NCI-H1694 (cell line): ENCODE measurements around the gene AP2B1.
"Not testable (repeated sequence)": the region's sequence is repeated elsewhere in the genome, so short reads cannot be mapped to it uniquely, and the experiment has no call there.

Experiments
- DNase-seq: peaks from one replicate; lab custom pipeline; 2025; lab: John Stamatoyannopoulos, UW

The AP2B1 gene

GRCh38 chr17:35748979-35749378, 161.9 kb downstream of the AP2B1 start:
- DNase-seq = no peak

GRCh38 chr17:35749560-35750412, 162.7 kb downstream of the AP2B1 start:
- DNase-seq = no peak

GRCh38 chr17:35750526-35751395, 163.6 kb downstream of the AP2B1 start:
- DNase-seq = peak; percentile 48

- not testable (repeated sequence) for DNase-seq
Observed at GRCh38 chr17:35751541-35751940, 164.4 kb downstream of the AP2B1 start.

- no peak for DNase-seq
Observed at GRCh38 chr17:35752471-35752870, 165.3 kb downstream of the AP2B1 start.

GRCh38 chr17:35752945-35753764, 166.0 kb downstream of the AP2B1 start, which contains the start of gene GAS2L2:
Gene GAS2L2 (minus strand): TSS chr17:35753239. CDS start chr17:35752850, 389 bp downstream.
- DNase-seq = no peak

- no peak for DNase-seq
Observed at GRCh38 chr17:35757243-35757642, 170.1 kb downstream of the AP2B1 start.

- no peak for DNase-seq
Observed at GRCh38 chr17:35760587-35760986, 173.5 kb downstream of the AP2B1 start, which contains the start of gene C17orf50. Gene C17orf50 (plus strand): TSS chr17:35760887. CDS start chr17:35760942, 55 bp downstream.

GRCh38 chr17:35761601-35762000, 174.5 kb downstream of the AP2B1 start:
- DNase-seq = no peak

GRCh38 chr17:35763767-35764122, 176.6 kb downstream of the AP2B1 start:
- no peak for DNase-seq

GRCh38 chr17:35764123-35764991, 177.2 kb downstream of the AP2B1 start:
- peak; percentile 76 for DNase-seq

GRCh38 chr17:35765086-35765710, 178.1 kb downstream of the AP2B1 start:
- DNase-seq = no peak

GRCh38 chr17:35765756-35766488, 178.8 kb downstream of the AP2B1 start:
- no peak for DNase-seq

GRCh38 chr17:35766489-35766877, 179.4 kb downstream of the AP2B1 start:
- no peak for DNase-seq

GRCh38 chr17:35766903-35767510, 179.9 kb downstream of the AP2B1 start:
- peak; percentile 76 for DNase-seq

GRCh38 chr17:35768797-35769196, 181.7 kb downstream of the AP2B1 start:
- DNase-seq = no peak

- DNase-seq = no peak
Observed at GRCh38 chr17:35769895-35770486, 182.9 kb downstream of the AP2B1 start.

GRCh38 chr17:35773129-35773528, 186.0 kb downstream of the AP2B1 start:
- DNase-seq = no peak
